CD4-positive, alpha-beta T cell treated with Interleukin-15 for 4 hours (primary cell): Measurements from ENCODE around the gene GLCCI1.
A peak's percentile ranks its signal among the peaks of the same experiment; 100 is the strongest.
"Not testable (repeated sequence)": the region's sequence is repeated elsewhere in the genome, so short reads cannot be mapped to it uniquely, and the experiment has no call there.

Experiments used
- DNase-seq: peaks from one replicate; pipeline ENCODE4 v3.0.0-alpha.2; 2020; ENCODE audit warnings: low spot score

The GLCCI1 gene

DNA sequence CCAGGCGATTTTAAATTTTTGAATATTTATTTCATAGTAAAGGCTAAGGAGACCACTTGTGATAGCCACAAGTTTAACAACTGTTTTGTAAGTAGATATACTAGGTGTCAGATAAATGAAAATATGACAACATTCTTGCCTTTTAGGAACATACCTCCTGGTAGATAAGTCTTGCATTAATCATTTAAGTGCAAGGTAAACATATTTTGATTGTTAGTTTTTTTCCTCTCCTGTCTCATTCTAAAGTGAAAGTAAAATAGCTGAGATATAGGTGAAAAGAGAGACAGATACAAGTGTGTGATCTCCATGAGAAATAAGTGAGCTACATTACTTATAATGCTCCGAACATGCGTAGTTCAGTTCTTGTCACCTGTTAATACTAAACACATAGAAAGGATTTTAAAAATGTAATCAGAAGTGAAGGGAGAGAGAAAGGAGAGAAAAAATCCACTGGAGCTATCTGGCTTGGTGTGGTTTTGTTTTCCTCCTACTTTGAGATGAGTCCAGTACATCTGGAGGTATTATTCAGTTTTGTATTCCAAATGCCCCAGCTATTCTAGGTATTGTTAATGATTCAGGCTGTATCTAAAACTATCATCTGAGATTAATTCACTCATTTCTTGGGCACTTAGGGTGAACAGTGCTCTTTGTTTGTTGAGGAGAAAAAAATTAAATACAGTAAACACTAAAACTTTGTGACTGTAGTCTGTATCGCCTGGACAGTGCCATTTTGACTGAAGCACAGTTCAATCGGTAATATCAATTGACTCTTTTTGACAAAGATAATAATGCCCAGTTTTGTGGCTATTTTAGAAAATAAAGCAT lies 21.2 kb downstream of the GLCCI1 start:
- DNase-seq: no peak

DNA sequence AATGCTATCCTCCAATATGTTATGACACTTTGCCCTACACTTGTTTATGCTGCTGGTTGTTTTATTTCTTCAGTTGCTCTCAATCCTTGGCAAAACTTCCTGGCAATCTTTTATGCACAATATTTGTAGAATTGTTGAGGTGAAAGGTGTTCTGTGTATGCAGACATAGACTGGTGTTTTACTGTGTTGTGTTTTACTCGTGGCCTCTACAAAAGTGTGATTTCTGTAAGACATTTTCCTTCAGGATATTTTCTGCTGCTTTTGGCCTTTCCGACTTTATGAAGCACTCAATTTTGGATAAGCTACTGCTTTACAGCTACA lies 21.8 kb downstream of the GLCCI1 start:
- DNase-seq: no peak

DNA sequence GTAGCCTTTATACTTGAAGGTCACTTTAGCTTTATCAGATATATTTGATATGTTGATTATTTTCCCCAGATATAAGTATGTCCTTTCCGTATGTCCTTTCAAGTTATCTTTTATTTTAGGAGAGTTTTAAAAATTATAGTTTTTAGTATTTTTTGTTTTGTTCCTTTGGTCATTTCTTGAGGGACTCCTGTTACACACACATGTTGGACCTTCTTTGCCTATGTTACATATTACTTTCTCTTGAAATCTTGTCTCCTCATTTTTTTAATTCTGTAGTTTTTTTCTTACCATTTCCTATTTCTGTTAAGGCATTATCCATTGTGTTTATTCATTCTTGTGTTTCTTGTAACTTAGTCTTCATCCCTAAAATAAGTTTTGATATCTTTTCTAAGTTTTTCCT lies 23.9 kb downstream of the GLCCI1 start:
- no peak for DNase-seq

DNA sequence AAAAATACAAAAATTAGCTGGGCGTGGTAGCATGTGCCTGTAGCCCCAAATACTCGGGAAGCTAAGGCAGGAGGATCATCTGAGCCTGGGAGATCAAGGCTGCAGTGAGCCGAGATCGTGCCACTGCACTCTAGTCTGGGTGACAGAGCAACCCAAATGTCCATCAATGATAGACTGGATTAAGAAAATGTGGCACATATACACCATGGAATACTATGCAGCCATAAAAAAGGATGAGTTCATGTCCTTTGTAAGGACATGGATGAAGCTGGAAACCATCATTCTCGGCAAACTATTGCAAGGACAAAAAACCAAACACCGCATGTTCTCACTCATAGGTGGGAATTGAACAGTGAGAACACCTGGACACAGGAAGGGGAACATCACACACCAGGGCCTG lies 26.8 kb downstream of the GLCCI1 start:
- not testable (repeated sequence) for DNase-seq

DNA sequence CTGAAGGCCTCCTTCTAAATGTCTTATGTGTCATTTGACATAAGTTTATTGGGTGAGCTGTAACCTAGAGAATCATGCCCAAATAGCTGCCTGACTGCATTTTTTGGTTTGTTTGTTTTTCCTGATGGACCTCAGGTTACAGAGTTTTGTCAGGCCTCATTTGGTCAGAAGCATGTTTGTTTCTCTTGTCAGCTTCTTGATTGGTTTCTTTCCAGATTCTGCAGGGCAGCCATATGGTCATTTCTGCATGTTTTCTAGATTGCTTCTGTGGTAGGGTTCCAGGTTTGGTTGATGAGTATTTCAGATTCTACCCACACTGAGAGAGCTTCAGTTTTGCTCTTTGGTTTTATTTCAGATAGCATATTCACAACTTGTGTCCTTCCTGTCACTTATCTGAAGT lies 28.0 kb downstream of the GLCCI1 start:
- DNase-seq: no peak

DNA sequence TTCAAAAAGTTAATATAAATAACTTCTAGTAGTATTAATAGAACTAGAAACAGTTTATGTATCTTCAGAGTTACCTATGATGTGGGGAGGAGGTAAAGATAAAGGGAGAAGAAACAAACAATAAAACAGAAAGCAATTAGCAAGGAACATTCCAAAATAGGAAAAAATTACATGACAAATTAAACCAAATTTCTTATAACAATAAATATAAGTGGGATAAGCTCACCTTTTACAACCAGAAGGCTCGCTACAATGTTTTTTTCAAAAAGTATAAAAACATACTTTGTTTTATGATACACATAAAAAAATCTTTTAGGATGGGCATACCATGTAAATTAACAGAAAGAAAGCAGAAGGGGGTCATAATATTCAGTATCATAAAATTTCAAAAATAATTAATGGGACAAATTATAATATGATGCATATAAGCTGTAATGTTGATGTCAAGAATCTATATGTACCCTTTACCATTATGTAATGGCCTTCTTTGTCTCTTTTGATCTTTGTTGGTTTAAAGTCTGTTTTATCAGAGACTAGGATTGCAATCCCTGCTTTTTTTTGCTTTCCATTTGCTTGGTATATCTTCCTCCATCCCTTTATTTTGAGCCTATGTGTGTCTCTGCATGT lies 31.8 kb downstream of the GLCCI1 start:
- DNase-seq: no peak

DNA sequence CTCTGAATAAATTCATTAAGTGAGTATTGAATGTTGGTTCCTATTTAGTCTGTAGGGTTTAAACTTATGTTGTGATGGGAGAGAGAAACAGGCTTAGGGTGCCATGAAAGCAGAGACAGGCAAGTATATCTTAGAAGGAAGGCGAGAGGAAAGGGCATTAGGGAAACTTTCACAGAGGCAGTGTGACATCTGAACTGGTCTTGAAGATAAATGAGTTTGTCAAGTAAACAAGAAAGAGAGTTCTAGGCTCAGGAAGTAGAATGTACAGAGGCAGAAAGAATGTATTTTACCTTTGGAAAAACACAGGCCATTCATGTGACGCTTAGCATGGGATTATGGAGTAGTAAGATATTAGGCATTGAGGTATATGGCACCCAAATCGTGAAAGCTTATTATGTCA lies 34.5 kb downstream of the GLCCI1 start:
- DNase-seq: no peak

DNA sequence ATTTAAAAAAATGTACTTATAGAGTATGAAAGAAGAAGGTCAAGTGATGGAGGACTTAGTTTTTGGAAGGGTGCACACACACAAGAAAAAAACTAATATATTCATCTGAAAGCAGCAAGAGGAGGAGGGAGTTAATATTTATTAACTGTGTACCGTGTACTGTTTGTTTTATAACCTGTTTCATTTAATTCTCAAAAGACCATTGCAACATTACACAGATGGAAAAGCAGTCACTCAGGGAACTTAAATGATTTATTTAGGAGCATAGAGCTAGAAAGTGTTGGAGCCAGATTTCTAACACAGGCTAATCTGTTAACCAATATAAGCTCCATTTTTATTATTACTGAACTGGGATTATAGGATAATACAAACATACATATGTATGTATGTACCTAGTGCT lies 36.7 kb downstream of the GLCCI1 start:
- DNase-seq: no peak

DNA sequence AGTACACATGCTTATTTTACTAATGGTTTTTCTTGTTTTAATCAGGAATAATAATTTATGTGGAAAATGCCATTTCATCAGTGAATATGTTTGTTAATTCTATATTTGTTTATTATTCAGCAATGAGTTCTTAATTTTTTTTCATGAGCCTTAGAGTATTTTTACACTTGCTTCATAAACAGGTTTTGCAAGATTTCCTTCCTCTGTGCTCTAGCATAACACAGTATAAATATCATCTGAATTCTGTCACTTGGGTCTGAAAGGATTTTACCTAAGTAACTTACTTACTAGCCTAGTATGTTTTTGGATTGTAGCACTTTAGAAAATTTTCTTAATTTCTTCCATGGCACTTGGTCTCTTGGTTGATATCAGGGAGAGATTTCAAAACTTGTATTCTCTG lies 45.8 kb downstream of the GLCCI1 start:
- DNase-seq: no peak

DNA sequence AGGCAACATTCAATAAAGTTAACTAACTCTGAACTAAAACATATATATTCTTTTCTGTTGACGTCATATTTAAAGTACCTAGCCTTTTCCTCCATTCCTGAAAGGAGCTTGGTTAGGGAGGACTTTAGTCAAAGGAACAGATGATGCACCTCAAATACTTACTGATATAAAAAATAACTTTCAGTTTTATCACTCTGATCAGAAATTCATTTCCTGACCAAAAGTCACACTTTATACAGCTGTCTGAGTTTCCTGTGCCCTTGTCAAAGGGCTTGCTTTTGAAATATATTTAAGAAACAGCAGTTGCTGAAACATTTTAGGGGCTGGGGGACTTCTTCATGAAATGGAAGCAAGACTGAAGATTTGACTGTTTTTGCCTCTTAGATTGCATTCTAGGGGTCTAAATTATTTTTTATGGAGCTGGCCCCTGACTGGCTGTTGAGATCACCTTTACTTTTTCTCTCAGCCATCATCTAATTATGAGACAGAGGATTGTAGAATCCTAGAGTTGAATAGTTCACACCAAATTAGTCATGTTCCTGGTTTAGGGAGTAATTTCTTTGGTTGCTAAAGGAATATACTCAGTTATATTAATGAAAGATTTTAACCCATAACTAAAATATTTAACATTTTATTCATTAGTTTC lies 46.6 kb downstream of the GLCCI1 start:
- DNase-seq: peak; percentile 47

DNA sequence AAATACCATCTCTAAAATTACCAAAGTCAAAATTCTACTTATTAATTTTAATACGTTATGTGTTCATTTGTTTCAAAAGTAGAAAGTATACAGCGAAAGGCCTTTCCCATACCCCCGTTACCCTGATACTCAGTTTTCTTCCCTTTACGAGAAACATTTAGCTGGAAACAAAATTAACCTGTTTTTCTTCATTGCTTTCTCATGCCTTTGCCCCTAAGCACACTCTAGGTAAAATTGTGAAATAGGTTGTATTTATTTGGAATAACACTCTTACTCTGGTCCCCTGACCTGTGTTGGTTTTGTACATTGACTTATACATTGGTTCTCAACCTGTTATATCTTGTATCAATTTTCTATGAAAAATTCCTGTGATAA lies 47.1 kb downstream of the GLCCI1 start:
- DNase-seq: no peak

DNA sequence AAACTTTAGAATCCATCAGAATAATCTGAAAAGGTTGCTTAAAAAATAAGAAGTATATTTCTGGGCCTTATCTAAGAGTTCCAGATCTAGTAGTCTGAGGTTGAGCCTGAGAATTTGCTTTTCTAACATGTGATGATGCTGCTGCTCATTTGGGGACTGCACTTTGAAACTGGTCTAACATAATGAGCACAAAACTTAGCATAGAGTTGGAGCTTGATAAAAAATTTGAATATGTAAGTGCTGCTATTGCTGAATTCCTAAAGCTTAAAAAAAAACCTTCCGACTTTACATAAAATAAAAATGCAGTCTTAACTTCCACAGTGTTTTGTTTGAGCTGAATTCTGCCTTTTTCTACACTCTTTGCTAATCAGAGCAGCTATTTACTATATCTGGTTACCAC lies 48.8 kb downstream of the GLCCI1 start:
- no peak for DNase-seq

DNA sequence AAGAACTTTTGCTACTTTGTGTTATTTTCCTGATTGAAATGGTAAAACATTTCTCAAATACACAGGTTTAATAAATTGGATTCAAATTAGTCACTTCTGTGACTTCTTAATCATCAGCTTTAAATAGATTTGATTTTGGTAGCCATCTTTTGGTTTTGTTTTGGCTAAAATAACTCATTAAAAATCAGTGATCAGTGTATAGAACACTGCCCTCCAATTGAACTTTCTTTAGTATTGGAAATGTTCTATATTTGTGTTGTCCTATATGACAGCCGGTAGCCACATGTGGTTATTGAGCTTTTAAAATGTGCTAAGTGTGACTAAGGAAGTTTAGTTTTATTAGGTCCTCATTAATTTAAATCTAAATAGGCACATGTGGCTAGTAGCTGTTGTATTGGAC lies 50.4 kb downstream of the GLCCI1 start:
- no peak for DNase-seq

DNA sequence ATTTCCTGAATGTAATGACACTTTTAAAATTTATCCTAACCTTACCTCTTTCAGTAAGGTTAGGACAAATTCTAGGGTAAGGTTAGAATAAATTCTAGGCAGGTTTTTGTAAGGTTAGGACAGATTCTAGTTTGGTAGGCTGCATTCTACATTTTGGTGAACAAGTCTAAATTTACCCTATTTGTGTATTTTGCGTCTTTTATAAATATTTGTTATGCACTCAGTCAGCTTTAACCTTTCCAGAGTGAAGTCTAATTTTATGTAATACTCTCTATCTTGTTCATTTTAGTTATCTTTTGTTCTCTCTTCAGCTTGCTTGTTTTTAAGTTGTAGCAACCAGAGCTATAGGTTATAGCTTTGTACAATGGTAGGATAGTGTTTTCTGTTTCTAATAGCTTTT lies 54.0 kb downstream of the GLCCI1 start:
- no peak for DNase-seq

DNA sequence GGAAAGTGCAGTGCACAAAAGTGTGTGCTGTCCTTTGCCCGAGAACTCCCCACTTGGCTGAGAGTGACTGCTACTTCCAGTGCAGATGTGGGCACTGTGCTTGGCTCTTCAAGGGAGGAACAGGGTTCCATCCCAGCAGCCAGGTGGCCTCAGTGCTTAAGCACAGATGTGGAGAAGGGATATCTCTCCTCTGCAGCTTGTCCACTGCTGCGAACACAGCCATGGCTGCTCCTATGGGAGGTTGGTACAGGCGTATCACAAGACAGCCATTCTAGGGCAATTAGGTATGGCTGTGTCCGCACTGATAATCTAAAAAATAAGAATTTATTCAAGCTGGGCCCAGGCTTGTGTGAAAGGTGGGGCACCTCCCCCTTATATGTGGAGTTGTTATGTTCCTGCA lies 66.6 kb downstream of the GLCCI1 start:
- DNase-seq: no peak

DNA sequence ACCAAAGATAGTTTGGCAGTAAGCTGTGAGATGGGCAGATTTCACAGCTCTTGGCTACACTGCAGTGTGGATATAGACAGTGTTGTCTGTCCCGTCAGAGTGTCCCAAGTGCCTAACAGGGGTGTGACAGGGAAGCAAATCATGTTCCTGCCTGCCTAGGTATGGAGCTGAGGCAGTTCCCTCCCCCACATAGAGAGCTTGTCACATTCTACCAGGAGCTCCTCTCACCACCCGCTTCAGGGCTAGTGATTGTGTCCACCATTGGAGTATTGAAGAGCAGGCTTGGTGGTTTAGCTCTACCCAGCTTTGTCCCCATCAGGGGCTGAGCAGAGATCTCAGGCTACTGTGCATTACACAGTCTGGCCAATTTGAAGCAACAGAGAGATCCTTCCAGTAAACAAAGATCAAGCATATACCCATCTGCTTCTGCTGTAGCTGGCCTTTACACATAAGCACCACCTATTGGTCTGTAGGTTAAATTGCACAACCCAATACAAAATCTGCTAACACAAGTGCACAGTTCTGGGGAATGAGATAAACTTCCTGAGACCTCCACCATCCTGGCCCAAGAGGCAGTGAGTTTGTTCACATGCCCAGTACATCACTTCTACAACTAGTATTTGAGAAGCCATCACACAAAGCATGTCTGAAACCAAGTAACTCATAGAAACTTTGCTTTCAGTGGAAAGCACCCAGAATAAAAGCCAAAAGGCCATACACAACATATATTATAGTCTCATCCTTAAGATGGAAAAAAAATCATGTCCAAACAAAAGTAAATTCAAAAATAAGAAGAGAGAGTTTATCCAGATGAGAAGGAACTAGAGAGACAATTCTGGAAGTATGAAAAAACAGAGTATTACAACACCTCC lies 67.3 kb downstream of the GLCCI1 start:
- DNase-seq: peak; percentile 55

DNA sequence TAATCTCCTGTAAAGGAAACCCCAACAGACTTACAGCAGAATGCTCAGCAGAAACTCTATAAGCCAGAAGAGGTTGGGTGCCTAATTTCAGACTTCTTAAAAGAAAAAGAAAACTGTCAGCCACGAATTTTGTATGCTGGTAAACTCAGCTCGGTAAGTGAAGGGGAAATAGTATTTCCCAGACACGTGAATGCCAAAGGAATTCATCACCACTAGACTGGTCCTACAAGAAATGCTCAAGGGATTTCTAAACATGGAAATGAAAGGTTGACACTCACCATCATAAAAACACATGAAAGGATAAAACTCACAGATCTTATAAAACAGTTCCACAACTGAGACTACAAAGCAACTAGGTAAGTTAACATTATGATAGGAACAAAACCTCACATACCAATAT lies 68.6 kb downstream of the GLCCI1 start:
- DNase-seq: no peak

DNA sequence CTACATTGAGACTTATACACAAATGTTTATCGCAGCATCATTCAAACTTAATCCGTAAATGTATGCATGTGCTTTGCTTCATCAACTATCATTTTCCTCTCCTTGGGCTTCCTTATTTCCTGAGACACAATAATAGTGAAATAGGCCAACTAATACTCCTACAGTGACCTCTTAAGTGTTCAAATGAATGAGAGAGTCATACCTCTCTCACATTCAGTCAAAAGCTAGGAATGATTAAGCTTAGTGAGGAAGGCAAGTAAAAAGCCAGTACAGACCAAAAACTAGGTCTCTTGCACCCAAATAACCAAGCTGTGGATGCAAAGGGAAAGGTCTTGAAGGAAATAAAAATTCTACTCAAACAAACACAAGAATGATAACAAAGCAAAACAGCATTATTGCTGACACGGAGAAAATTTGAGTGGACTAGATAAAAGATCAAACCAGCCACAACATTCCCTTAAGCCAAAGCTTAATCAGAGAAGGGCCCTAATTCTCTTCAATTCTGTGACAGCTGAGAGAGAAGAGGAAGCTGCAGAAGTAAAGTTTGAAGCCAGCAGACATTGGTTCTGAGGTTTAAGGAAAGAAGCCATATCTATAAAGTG lies 72.3 kb downstream of the GLCCI1 start:
- DNase-seq: no peak

DNA sequence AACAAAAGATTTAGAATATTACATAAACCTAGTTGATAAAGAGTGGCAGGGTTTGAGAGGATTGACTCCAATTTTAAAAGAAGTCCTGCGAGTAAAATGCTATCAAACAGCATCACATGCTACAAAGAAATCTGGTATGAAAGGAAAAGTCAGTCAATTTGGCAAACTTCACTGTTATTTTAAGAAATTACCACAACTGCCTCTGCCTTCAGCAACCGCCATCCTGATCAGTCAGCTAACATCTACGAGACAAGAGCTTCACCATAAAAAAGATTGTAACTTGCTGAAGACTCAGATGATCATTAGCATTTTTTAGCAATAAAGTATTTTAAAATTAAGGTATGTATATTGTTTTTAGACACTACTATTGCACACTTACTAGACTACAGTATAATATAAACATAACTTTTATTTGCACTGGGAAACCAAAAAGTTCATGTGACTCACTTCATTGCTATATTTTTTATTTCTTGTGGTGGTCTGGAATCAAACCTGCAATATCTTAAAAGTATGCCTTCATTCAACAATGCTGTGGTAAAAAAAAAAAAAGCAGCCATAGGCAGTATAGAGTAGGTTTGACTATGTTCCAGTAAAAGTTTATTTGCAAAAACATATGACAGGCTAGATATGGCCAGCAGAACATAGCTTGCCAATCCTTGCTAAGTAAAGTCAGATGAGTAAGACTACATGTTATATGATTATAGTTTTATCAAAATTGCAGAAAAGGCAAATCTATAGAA lies 74.4 kb downstream of the GLCCI1 start:
- no peak for DNase-seq

DNA sequence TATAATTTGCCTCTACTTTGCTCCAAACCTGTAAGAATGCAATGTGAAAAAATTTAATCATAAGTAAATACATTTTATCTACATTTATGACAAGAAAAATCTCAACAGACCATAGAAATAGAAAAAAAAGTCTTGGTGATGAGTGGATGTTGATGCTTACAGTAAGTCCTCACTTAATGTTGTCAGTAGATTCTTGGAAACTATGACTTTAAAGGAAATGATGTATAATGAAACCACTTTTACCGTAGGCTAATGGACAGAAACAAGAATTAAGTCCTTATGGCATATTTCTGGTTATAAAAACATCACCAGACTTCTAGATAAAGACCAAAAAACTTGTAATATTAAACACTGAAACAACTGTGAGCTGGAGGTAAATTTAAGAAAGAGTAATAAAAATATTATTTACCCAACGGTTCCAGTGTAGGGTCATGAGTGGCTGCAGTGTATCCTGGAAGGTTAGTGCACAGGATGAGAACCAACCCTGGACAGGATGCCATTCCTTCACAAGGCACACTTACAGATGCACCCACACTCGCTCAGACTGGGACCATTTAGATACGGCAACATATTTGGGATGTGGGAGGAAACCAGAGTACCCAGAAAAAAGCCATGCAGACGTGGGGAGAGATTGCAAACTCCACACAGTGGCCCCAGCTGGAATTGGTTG lies 76.3 kb downstream of the GLCCI1 start:
- DNase-seq: peak; percentile 17

DNA sequence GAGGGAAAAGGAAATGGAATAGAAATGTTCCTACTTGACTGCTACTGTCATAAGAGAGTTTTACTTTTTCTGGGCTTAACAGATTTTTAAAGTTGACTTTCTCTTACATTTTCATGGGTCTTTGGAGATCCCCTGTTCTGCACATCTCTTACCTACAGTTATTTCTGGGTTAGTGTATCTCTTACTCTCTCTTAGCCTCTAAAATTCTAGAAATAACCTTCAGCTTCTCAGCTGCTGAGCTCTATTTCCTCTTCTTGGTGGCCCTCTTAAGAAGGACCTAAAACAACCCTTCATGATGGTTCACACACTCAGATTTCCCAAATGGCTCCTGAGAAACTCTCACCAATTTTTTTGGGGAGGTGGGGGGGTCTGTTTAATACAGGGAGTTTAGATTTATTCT lies 79.5 kb downstream of the GLCCI1 start:
- not testable (repeated sequence) for DNase-seq
